ENCODE measurements around the gene HADHA.
A peak's percentile ranks its signal among the peaks of the same experiment; 100 is the strongest.
"Not testable (repeated sequence)": the region's sequence is repeated elsewhere in the genome, so short reads cannot be mapped to it uniquely, and the experiment has no call there.

HADHA gene

DNA sequence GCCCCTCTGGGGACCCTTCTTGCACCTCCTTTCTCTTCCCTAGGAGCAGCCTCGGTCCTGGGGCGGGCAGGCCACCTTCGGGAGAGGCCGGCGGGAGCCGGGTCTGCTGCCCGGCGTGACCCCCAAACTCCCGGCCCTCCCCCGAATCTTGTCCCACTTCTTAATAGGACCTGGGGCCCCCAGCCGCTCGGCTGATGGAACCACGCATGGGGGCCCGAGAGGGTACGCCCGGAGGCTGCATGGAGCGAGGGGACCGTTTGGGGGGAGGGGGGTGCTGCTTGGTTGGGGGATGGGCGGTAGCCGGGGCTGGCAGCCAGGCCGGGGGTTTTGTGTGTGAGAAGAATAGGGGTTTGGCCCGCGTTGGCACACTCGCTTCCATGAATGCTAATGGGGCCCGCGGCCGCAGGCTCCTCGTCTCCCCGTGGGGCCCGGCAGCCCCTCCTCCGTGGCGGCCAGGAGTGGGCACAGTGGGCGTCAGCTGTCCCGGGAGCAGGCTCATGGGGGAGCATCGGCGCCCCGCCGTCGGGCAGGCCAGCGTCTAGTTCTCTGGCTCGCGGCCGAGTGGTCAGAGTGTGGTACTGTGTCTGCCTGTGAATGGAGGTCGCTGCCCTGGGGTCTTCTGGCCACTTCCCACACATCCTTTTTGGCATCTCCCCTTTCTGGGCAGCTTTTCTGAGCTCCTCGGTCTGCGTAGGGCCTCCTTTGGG, 70.5 kb downstream of the HADHA start:
- DNase-seq (ENCODE audit: low read depth), result no peak

DNA sequence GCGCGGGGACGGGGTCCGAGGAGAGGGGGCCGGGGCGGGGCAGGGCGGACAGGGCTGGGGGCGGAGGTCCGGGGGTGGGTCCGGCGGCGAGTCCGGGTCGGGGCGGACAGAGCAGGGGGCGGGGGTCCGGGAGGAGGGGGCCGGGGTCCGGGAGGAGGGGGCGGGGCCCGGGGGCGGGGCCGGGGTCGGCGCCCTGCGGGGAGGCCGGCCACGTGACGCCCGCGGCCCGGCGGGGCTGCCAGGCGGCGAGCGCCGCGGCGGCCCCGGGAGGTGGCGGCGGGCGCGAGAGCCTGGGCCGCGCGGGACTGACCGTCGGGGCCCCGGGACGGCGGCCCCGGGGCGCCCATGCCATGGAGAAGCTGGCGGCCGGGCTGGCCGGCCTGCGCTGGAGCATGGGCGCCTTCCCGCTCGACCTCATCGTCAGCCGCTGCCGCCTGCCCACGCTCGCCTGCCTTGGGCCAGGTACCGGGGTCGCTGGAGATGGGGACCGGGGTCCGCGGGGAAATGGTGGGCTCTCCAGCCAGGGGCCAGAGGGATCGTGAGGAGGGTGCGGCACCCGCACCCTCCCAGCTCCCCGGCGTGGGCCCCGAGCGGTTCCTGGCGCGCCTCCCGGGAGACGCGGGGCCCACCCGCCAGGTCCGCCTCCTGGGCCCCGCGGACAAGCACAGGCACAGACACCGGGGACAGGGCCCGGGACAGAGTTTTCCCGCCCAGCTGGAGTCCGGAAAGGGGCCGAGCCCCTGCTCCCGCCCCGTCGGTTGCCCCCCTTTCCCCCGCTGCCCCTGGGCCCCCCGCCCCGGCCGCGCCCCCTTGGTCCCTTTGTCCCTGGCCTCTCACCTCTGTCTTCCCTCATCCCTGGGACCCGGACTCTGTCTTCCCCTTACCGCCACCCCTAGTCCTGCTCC, 71.3 kb downstream of the HADHA start, which contains the start of gene GAREM2:
Gene GAREM2 (plus strand): TSS at position 218 of the 905 bp plus-strand sequence. CDS start 133 bp downstream, at position 351.
- DNase-seq (ENCODE audit: low read depth), result no peak

DNA sequence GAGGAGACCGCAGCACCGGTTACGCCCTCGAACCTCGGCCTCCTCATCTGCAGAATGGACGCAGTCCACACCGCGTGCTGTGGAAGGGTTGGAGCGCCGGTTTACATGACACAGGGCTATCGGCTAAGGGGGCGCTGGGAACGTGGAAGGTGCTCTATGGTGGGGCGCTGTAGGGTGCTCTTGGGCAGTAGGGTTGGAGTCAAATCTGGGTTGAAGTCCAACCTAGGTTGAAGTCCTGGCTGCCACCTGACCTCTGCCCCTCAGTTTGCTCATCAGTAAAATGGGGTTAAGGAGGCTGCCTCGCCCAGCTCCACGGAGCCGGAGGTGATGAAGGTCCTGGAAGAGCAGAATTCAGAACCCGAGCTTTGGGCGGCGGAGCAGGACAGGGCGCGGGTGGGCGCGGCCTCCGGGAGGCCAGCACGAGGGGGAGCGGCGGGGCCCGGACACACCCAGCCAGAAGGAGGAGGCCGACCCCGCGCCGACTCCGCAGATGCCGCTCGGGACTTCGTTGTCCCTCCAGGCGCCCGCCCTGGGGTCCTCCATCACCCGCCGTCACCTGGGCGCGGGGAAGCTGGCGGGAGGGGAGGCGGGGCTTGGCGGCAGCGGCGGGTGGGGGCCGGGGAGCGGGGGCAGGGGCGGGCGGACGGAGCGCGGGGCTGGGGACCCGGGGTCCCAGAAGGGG, 72.1 kb downstream of the HADHA start:
- DNase-seq (ENCODE audit: low read depth), result no peak

DNA sequence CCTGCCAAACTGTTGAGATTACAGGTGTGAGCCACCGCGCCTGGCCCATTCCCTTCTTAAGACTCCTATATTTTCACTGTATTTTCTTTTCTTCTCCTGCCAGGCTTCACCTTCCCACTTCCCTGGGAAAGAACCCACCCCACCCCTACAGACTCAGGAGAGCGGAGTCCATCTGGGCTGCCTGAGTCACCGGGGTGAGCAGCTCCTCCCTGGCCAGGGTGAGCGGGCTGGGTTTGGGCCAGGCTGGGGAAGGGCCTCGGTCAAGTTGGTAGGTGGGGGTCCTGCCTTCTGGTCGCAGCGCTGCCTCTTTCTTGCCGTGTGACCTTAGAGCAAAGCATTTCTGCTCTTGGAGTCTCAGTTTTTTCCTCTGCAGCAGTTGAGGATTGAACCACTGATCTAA, 73.6 kb downstream of the HADHA start:
- DNase-seq (ENCODE audit: low read depth), result no peak

DNA sequence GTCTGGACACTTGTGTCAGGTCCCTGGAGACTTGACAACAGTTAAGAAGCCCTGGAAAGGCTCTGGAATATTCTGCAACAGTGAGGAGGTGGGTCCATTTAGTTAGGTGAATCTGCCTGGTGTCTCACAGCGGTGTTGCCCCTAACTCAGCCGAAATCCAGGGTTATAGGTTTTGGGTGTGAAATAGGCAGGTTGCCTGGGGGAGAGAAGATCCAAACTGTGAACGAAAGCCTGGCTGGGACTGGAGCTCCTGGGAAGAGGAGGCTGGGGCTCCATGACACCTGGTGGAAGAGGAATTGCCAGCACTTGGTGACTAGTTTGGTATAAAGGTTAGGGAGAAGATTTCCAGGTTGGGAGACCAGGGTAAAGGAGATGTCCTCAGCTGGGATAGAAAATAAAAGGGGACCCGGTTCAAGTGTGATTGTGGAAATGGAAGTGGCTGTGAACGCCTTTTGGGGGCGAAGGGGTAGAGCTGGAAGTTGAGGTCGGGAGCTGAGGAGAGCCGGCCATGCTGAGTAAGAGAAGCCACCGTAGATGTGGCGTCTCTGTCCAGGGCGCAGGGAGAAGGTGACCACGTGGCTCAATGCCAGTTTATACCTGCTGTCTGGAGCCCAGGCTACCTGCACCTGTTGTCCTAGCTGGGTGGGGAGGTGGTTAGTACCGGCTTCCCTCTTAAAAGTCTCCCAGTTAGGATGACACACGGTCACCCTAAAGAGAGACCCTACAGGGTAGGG, 74.6 kb downstream of the HADHA start:
- no peak for DNase-seq (ENCODE audit: low read depth)

DNA sequence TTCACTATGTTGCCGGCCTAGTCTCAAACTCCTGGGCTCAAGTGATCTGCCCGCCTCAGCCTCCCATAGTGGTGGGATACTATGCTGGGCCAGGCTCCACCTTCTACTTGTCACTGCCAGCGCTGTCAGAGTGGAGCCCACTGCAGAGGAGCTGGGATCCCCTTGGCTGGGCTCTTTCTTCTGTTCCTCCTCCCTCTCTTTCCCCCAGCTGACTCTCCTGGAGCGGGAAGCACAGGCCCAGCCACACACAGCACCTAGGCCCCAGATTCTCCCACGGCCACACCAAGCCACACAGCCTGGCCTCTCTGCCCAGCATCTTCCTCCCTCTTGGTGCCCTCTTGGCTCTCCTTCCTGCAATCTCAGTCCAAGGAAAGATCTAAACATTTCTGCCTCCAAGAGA, 75.2 kb downstream of the HADHA start:
- DNase-seq (ENCODE audit: low read depth), result no peak

DNA sequence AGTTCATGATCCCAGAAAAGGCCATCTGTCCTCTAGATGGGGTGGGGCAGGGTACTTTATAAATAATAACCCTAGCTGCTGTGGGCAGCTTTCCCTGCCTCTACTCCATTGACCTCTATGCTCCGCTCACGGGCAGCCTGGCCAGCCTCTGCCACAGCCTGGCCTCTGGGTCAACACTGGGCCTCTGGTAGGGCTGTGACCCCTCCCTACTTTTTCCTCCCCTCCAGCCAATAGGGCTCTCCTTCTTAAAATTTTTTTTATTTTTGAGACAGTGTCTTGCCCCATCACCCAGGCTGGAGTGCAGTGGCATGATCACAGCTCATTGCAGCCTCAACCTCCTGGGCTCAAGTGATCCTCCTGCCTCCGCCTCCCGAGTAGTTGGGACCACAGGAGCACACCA, 75.6 kb downstream of the HADHA start:
- no peak for DNase-seq (ENCODE audit: low read depth)

DNA sequence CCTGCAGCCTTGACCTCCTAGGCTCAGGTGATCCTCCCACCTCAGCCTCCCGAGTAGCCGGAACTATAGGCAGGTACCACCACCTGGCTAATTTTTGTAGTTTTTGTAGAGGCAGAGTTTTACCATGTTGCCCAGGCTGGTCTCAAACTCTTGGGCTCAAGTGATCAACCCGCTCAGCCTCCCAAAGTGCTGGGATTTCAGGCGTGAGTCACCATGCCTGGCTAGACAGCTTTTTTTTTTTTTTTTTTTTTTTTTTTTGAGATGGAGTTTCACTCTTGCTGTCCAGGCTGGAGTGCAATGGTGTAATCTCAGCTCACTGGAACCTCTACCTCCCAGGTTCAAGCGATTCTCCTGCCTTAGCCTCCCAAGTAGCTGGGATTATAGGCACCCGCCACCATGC, 77.9 kb downstream of the HADHA start:
- not testable (repeated sequence) for DNase-seq (ENCODE audit: low read depth)

DNA sequence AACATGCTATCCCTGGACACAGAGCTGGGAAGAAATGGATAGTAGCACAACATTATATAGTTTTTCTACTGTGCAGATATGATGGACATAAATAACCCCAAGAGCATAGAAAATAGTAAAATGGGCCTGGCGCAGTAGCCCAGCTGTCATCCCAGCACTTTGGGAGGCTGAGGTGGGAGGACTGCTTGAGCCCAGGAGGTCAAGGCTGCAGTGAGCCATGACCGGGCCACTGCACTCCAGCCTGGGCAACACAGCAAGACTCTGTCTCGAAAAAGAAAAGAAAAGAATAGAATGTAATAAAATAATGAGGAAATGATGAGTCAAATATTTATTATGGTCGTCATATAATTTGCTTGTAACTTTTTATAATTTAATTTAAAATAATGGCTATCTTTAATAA, 79.0 kb downstream of the HADHA start:
- DNase-seq (ENCODE audit: low read depth), result no peak

DNA sequence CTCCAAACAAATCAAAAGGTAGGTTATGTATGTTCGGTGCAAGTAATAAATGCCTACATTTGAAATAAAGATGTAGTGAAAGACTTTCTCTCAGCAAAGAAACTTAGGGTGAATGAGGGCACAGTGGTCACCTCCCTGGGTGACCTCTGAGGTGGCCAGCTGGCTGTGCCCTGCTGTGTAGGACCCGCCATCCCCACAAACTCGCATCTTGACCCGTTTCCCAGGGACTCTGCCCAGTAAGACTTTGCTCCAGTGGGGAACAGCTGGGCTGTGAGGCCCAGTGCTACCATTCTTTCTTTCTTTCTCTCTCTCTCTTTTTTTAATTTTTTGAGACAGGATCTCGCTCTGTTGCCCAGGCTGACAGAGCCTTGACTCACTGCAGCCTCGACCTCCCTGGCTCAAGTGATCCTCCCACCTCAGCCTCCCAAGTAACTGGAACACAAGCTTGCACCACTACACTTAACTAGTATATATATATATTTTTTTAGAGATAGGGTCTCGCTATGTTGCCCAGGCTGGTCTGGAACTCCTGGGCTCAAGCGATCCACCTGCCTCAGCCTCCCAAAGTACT, 79.7 kb downstream of the HADHA start:
- DNase-seq (ENCODE audit: low read depth), result no peak

DNA sequence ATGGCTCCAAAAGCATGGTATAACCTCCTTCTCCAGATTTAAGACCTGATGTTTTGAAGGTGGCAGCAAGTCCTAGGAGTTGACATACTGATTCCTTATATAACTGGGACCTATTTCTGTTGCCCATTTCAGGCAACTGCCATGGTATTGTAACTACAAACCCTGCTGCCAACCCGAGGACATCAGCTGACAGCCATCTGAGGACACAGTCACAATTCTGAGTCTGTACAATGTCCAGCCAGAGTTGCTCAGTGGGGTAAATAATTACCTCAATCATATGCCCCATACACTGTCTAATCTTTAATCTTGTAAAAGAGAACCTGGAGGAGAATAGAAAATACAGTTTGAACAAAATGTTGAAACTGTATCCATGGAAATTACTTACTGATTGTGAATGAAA, 80.2 kb downstream of the HADHA start:
- no peak for DNase-seq (ENCODE audit: low read depth)

DNA sequence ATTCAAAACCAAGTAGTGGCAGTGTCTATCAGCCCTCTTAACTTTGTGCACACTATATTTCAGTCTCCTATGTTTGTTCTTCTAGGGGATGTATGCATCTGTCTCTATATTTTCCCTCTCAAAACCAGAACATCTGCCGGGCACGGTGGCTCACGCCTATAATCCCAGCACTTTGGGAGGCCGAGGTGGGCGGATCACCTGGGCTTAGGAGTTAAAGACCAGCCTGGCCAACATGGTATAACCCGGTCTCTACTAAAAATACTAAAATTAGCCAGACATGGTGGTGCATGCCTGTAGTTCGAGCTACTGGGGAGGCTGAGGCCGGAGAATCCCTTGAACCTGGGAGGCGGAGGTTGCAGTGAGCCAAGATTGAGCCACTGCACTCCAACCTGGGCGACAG, 81.5 kb downstream of the HADHA start:
- no peak for DNase-seq (ENCODE audit: low read depth)

DNA sequence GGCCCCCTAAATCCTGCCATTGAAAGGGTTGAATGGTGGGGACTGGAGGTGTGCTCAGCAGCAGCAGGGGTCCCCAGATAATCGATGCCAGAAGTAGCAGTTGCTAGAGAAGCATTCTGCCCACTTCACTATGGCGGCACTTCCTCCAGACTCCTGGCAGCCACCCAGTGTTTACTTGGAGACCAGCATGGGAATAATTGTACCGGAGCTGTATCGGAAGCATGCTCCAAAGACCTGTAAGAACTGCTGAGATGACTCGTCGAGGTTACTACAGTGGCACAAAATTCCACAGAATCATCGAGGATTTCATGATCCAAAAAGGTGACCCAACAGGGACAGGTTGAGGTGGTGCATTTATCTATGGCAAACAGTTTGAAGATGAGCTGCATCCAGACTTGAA, 82.5 kb downstream of the HADHA start:
- DNase-seq (ENCODE audit: low read depth), result no peak

DNA sequence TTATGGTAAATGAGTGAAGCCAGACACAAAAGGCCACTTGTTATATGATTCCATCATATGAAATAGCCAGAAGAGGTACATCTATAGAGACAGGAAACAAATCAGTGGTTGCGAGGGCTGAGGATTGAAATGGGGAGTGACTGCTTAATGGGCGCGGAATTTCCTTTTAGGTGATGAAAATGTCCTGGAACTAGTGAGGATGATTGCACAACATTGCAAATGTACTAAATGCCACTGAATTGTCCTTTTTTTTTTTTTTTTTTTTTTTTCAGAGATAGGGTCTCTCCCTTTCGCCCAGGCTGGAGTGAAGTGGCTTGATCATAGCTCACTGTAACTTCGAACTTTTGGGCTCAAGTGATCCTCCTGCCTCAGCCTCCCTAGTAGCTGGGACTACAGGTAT, 86.9 kb downstream of the HADHA start:
- DNase-seq (ENCODE audit: low read depth), result no peak

DNA sequence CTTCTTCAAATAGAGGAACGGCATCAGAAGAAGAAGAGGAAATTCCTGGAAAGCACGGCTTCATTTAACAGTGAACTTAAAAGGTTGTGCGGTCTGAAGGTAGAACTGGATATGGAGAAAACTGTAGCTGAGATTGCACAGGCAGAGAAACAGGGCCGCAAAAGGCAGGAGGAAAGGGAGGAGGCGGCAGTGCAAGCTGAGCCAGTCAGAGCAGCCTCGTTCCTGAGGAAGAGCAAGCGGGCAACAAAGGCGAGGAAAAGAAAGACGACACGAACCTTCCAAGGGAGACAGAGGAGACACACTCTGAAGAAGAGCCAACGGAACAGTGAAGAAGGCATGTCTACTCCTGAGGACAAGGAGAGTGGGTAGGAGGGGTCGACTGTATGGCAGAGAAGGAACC, 94.2 kb downstream of the HADHA start:
- no peak for DNase-seq (ENCODE audit: low read depth)

DNA sequence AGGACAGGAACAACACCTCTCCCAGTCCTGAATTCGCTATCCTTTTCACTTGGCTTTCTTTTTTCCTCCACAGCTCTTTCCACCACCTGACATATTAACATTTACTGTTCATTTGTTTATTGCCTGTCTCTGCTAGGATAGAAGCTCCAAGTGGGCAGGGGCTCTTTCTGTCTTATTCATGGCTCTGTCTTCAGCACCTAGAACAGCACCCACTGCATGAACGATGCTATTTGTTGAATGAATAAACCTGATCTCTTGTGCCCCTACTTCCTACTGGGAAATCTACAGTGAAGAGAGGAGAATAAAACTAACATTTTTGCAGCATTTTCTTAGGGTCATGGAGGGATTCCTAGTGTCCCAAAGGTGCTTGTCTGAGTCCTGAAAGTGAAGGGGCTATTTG, 95.9 kb downstream of the HADHA start:
- no peak for DNase-seq (ENCODE audit: low read depth)

DNA sequence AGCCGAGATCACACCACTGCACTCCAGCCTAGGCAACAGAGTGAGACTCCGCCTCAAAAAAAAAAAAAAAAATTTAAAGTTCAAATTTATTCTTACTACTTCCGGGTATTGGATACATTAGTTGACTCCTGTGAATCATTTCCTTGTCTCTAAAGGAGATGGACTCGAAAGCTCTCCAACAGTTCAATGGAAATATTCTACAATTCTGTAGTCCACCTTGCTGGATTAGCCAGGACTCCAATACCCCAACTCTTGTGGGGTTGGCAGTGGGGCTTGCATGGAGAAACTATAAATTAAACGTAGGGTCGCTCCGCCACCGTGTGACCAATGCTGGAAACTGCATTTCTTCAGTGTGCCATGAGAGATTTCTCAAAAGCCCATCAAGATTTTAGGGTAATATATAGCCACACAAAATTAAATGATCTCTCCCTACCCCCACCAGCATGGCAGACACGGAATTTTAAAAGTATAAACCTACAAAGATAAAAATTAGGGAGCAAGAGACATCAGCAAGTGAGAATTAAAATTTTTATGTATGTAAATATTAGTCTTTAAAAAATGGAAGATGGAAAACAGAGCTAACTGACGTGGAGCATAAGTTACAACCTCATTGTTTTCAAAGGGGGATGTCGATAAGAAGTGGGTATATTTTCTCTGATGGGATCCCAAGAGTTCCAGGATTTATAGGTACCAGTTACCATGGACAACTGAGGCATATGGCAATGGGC, 99.3 kb downstream of the HADHA start:
- DNase-seq (ENCODE audit: low read depth), result peak; percentile 28

DNA sequence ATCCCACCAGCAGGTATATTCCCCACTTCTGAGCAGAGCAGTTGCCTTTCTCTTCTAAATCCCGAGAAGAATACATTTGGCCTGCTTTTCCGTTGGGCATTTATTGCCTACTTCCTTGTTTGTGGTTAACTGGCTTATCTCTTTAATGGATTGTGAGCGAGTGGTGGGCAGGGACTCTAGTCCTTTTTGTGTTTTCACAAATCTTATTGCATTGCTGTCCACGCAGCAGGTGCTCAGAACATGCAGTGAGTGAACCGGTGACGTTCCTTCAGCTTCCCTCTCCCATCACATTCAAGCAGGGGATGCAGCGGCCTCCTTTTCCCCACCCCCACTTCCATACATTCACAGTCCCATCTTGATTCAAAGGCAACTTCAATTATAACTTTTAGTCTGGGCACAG, 100.4 kb downstream of the HADHA start:
- DNase-seq (ENCODE audit: low read depth), result no peak

DNA sequence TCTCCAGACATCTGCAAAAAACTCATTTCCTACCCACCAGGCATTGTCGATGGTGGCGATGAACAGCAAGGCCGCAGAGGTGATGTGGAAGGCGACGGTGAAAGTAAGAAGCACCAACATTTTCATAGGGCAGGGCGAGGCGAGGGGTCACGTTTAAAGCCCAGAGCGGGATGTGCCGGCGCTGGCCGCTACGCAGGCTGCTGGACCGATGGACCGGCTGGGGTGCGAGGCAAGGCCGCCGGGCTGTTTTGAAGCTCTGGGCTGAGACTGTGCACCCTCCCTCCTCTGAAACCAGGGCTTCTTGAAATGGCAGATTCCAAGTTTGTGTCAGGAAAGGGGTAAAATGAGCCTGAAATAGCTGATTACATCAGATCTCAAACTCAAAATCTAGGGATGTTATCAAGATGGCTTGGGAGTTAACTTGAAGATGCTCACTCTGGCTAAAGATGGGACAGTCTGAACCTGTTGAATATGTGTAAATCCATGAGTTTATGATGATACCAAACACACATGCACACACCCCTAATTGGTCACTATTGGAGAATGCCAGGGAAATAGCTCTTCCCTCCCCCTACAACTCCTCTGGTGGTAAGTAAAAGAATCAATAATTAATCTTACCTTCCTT, 103.2 kb downstream of the HADHA start:
- DNase-seq (ENCODE audit: low read depth), result no peak
